OCI-LY7 (cell line): ENCODE results near the gene TMEM272.

ENCODE experiments used
- EZH2phosphoT487 ChIP-seq: fragments of 200-600 bp; sonication (generic); IDR thresholded peaks from 2 replicates; pipeline ENCODE4 v1.6.1; 2018; ENCODE audit warnings: low read depth, borderline replicate concordance, mild to moderate bottlenecking, mixed run types, antibody characterized with exemption, low read length, moderate library complexity, mixed read lengths
- TF ChIP-seq, protein P1 (sequence below): fragments of 200-600 bp; sonication (generic); conservative IDR thresholded peaks from 2 replicates; pipeline ENCODE4 v1.5.1; 2014; ENCODE audit warnings: mild to moderate bottlenecking, antibody characterized with exemption, low read length, moderate library complexity, mixed read lengths

DNA sequence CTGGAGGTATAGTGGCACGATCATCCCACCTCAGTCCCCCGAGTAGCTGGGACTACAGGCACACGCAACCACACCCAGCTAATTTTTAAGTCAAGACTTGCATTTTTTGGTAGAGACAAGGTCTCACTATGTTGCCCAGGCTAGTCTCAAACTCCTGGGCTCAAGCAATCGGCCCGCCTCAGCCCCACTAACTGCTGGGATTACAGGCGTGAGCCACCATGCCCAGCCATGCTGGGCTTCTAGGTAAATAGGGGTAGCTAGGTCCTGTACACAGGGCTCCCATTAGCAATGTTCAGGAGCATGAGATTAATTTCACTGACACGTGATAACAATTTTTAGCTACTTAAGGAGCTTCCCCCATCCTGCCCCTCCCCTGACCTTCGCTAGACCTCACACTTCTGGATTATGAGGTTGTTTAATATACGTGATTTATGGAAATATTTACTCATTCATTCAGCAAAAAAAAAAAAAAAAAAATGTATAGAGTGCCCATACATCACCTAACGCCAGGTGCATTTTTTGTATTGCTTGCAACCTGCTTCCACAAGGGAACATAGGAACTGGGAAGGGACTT lies 19.2 kb downstream of the TMEM272 start:
- TF ChIP-seq, protein P1, sequence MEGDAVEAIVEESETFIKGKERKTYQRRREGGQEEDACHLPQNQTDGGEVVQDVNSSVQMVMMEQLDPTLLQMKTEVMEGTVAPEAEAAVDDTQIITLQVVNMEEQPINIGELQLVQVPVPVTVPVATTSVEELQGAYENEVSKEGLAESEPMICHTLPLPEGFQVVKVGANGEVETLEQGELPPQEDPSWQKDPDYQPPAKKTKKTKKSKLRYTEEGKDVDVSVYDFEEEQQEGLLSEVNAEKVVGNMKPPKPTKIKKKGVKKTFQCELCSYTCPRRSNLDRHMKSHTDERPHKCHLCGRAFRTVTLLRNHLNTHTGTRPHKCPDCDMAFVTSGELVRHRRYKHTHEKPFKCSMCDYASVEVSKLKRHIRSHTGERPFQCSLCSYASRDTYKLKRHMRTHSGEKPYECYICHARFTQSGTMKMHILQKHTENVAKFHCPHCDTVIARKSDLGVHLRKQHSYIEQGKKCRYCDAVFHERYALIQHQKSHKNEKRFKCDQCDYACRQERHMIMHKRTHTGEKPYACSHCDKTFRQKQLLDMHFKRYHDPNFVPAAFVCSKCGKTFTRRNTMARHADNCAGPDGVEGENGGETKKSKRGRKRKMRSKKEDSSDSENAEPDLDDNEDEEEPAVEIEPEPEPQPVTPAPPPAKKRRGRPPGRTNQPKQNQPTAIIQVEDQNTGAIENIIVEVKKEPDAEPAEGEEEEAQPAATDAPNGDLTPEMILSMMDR, result no peak
- TF ChIP-seq EZH2phosphoT487, result no peak
